AG04449 (cell line): Measurements from ENCODE around the gene LRRTM4.

Experiments
- CTCF ChIA-PET: fragments of 350-600 bp; formaldehyde crosslinking; extraction: SDS; loops from one replicate; lab custom pipeline; 2021; ENCODE audit warnings: antibody characterized with exemption; lab: Yijun Ruan, JAX
- POLR2A ChIA-PET: fragments of 400-600, 350-600 bp; formaldehyde crosslinking; extraction: SDS; loops from one replicate; lab custom pipeline; 2020; ENCODE audit warnings: antibody characterized with exemption, inconsistent platforms; lab: Yijun Ruan, JAX
- DNase-seq: peaks from one replicate; pipeline ENCODE4 v3.0.0-alpha.2; 2010; ENCODE audit warnings: low read depth, low spot score
- H3K4me3 ChIP-seq: 2 replicates; pipeline ENCODE4 v1.5.1; 2011; ENCODE audit warnings: low read depth, mild to moderate bottlenecking, control low read depth, low read length
- TF ChIP-seq, protein P1 (sequence below): IDR thresholded peaks from one replicate; pipeline ENCODE4 v1.5.1; 2011; ENCODE audit warnings: mild to moderate bottlenecking, moderate library complexity, low read length, control low read depth, inconsistent platforms; ENCODE audit not compliant: insufficient read depth; ENCODE audit errors: missing control alignments

Gene LRRTM4

DNA sequence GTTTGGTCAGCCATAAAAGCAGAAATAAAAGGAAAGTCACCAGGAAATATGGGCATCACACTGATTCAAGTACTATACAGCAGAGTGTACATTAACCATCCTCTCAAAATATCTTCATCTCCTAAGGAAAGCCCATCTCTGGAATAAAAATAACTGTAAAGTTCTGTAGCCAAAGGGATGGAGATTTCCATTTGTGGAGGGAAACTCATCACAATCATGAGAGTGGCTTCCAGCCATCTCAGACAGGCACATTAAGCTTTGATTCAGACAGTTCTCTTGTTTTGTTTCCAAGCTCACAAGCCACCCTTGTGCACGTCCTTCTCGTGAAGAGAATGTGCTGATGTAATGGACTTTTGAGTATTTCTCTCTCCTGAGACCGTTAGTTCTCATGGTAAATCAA, 695.5 kb downstream of the LRRTM4 start:
- TF ChIP-seq, protein P1, sequence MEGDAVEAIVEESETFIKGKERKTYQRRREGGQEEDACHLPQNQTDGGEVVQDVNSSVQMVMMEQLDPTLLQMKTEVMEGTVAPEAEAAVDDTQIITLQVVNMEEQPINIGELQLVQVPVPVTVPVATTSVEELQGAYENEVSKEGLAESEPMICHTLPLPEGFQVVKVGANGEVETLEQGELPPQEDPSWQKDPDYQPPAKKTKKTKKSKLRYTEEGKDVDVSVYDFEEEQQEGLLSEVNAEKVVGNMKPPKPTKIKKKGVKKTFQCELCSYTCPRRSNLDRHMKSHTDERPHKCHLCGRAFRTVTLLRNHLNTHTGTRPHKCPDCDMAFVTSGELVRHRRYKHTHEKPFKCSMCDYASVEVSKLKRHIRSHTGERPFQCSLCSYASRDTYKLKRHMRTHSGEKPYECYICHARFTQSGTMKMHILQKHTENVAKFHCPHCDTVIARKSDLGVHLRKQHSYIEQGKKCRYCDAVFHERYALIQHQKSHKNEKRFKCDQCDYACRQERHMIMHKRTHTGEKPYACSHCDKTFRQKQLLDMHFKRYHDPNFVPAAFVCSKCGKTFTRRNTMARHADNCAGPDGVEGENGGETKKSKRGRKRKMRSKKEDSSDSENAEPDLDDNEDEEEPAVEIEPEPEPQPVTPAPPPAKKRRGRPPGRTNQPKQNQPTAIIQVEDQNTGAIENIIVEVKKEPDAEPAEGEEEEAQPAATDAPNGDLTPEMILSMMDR: no peak
- DNase-seq: no peak
- ChIA-PET POLR2A (no interaction called here), CTCF (no interaction called here)
- no peak overlapping the region for H3K4me3 ChIP-seq

DNA sequence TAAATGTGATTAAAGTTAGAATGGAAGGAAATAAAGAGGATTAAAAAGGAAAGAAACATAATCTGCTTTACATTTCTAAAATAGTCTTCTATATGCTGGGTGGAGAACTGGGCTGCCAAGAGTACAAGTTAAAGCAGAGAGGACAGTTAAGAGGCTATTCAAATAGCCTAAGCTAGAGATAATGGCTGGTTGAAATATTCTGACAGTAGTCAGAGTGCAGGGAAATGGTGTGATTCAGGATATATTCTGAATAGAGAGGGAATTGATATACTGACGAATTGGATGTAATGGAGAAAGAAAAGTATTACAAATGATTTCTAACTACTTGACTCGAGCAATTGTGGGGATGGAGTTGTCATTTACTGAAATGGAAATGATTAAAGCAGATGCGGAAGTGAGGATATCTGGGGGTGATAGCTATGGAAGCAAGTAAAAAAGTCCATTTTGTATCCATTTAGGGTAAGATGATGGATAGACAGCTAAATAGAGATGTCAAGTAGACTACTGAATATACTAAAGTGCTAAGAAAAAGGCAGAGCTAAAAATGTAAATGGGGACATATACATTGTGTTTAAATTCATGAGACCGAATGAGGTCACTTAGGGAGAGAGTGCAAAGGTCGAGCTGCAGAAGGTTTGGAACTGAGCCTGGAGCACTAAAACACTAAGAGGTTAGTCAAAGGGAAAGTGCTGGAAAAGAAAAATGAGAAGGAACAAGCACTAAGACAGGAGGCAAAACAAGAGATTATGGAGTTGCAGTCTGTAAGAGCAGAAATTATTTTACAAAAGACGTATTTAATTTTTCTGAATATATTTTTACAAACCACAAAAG, 696.8 kb downstream of the LRRTM4 start:
- ChIA-PET POLR2A (no interaction called here), CTCF (no interaction called here)
- DNase-seq: no peak
- no peak overlapping the region for H3K4me3 ChIP-seq
- TF ChIP-seq, protein P1: no peak

DNA sequence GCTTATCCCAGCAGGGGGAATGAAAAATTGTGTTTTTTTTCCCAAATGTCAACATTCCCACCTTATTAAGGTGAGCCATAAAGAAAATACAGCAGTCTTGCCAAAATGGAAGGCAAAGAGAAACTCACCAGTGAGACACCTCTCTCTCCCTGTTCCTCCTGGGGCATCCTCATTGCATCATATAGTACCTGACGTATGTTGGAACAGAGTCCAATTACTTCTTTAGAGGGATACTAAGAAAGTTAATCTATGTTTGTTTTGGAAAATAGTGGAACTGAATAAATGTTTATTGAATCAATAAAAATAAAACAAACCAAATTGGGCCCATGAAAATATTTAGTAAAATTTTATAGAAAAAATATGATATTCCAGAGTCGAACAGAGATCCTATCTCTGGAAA, 700.4 kb downstream of the LRRTM4 start:
- DNase-seq: no peak
- ChIA-PET POLR2A (no interaction called here), CTCF (no interaction called here)
- TF ChIP-seq, protein P1: no peak
- no peak overlapping the region for H3K4me3 ChIP-seq

DNA sequence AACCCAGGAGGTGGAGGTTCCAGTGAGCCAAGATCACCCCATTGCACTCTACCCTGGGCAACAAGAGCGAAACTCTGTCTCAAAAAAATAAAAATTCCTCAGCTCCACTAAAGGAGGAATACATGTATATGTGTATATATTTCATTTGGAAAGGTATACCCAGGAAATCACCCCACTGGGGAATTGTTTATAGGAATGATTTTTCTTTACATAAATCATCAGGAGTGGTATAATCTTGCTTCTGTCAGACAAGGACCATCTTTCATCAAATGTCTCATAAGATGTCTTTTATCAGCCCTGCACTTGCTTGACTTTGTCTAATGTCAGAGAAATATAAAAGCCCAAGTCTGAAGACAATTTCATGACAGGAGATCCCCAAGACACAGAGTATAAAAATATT, 709.1 kb downstream of the LRRTM4 start:
- TF ChIP-seq, protein P1: no peak
- H3K4me3 ChIP-seq: no peak overlapping the region
- CTCF ChIA-PET: no interaction called here
- no peak for DNase-seq
- POLR2A ChIA-PET: no interaction called here

DNA sequence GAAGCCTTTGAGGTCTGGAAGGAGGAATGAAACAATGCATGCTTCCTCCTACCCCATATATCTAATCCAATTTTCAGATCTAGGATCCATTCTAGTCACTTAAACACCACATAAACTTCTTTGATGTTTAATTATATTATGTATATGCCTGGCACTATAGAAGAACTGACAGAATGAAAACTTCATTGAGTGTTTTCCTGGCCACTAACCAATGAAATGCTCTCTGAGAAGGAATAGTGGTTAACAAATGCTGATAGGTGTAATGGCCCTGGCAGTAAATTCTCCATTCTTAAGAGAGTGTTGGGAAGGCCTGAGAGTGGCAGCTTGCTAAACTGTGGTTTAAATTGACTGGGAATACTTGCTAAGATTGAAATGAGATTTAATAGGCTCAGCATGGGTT, 710.0 kb downstream of the LRRTM4 start:
- ChIA-PET CTCF (no interaction called here), POLR2A (no interaction called here)
- TF ChIP-seq, protein P1: no peak

DNA sequence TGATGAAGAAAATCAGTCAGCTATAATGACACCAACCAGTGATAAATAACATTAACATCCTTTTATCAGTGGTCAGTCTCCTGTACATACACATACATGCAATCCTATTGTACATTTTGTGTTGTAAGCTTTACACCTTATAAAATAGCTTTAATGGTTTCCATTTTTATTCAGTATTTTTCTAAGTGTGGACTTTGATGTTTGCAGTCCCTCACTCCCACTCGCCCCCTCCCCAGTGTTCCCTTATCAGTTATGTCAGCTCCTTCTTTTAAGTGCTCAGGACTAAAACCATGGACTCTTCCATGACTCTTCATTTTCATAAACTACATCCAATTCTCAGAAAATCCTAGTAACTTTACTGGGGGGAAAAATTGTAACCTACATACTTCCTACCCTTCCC, 713.0 kb downstream of the LRRTM4 start:
- POLR2A ChIA-PET: no interaction called here
- no peak overlapping the region for H3K4me3 ChIP-seq
- CTCF ChIA-PET: no interaction called here
- TF ChIP-seq, protein P1: no peak
- no peak for DNase-seq

More for the DNA sequence above, 710.0 kb downstream of the LRRTM4 start:
- no peak overlapping the region for H3K4me3 ChIP-seq
- no peak for DNase-seq
